GM12872 (cell line): ENCODE measurements around the gene INPP5D.

Experiments used
- TF ChIP-seq, protein P1 (sequence below): IDR thresholded peaks from 3 replicates; pipeline ENCODE4 v1.5.1; 2011; ENCODE audit warnings: low read depth, mild to moderate bottlenecking, low read length, moderate library complexity; ENCODE audit not compliant: insufficient read depth

The INPP5D gene

GRCh38 chr2:233141901-233142300 lies 81.8 kb downstream of the INPP5D start:
- TF ChIP-seq, protein P1, sequence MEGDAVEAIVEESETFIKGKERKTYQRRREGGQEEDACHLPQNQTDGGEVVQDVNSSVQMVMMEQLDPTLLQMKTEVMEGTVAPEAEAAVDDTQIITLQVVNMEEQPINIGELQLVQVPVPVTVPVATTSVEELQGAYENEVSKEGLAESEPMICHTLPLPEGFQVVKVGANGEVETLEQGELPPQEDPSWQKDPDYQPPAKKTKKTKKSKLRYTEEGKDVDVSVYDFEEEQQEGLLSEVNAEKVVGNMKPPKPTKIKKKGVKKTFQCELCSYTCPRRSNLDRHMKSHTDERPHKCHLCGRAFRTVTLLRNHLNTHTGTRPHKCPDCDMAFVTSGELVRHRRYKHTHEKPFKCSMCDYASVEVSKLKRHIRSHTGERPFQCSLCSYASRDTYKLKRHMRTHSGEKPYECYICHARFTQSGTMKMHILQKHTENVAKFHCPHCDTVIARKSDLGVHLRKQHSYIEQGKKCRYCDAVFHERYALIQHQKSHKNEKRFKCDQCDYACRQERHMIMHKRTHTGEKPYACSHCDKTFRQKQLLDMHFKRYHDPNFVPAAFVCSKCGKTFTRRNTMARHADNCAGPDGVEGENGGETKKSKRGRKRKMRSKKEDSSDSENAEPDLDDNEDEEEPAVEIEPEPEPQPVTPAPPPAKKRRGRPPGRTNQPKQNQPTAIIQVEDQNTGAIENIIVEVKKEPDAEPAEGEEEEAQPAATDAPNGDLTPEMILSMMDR, result no peak

GRCh38 chr2:233142355-233142897 lies 82.3 kb downstream of the INPP5D start:
- TF ChIP-seq, protein P1, result no peak

- TF ChIP-seq, protein P1, result no peak
These were observed 83.7 kb downstream of the INPP5D start for GRCh38 chr2:233143700-233144331.

DNA sequence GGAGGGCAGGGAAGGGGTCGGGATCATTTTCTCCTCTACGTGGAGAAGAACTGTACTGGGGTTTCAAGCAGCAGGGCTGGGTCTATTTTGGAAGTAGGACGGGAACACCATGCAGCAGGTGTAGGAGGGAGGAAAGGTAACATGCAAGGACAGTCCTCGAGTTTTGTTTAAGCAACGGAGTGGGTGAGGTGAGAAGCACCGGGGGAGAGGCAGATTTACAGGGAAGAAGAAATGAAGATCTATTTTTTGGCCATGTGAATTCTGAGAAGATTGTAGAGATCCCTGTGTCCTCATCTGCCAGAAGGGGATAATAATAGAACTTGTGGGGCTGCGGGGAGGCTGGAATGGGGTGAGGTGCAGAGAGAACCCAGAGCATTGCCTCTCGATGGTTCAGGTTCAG lies 85.6 kb downstream of the INPP5D start:
- TF ChIP-seq, protein P1, result no peak

GRCh38 chr2:233146194-233146593 lies 86.1 kb downstream of the INPP5D start:
- TF ChIP-seq, protein P1, result no peak

GRCh38 chr2:233147136-233147828 lies 87.1 kb downstream of the INPP5D start:
- TF ChIP-seq, protein P1, result no peak

- TF ChIP-seq, protein P1, result no peak
These were observed 87.7 kb downstream of the INPP5D start for GRCh38 chr2:233147829-233148167.
